ENCODE measurements around the gene NEURL1.

Gene NEURL1, protein sequence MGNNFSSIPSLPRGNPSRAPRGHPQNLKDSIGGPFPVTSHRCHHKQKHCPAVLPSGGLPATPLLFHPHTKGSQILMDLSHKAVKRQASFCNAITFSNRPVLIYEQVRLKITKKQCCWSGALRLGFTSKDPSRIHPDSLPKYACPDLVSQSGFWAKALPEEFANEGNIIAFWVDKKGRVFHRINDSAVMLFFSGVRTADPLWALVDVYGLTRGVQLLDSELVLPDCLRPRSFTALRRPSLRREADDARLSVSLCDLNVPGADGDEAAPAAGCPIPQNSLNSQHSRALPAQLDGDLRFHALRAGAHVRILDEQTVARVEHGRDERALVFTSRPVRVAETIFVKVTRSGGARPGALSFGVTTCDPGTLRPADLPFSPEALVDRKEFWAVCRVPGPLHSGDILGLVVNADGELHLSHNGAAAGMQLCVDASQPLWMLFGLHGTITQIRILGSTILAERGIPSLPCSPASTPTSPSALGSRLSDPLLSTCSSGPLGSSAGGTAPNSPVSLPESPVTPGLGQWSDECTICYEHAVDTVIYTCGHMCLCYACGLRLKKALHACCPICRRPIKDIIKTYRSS

GRCh38 chr10:103493362-103493915 lies at the start of gene NEURL1:
NEURL1 (plus strand) TSS chr10:103493705; CDS start chr10:103494388, 683 bp downstream.
- DNase-seq, result no peak

GRCh38 chr10:103444478-103444877 lies 49.0 kb upstream of the NEURL1 start:
- no peak for DNase-seq

- no peak for DNase-seq
Observed at GRCh38 chr10:103445366-103445765, 48.1 kb upstream of the NEURL1 start.

GRCh38 chr10:103445767-103446567 lies 47.5 kb upstream of the NEURL1 start:
- no peak for DNase-seq

GRCh38 chr10:103447187-103447586 lies 46.3 kb upstream of the NEURL1 start:
- DNase-seq, result no peak

DNA sequence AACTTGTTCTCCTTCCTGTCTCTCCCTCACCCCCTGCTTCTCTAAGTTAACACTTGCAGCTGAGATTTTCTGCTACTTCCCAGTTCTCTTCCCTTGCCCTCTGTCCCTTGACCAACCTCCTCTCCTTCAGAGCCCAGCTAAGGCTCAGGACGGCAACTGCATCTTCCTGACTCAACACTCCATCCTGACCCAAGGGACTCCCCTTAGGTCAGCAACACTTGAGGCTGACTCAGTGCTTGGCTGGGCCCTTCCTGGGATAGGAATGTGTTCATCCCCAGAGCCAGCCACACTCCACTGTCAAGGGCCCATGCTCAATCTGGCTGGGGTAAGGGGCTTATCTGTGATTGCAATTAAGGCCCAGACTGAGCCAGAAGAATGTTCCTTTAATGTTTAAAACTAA lies 44.8 kb upstream of the NEURL1 start:
- no peak for DNase-seq

- no peak for DNase-seq
Observed at GRCh38 chr10:103449208-103450144, 44.0 kb upstream of the NEURL1 start.

- no peak for DNase-seq
Observed at GRCh38 chr10:103450201-103450695, 43.3 kb upstream of the NEURL1 start.

DNA sequence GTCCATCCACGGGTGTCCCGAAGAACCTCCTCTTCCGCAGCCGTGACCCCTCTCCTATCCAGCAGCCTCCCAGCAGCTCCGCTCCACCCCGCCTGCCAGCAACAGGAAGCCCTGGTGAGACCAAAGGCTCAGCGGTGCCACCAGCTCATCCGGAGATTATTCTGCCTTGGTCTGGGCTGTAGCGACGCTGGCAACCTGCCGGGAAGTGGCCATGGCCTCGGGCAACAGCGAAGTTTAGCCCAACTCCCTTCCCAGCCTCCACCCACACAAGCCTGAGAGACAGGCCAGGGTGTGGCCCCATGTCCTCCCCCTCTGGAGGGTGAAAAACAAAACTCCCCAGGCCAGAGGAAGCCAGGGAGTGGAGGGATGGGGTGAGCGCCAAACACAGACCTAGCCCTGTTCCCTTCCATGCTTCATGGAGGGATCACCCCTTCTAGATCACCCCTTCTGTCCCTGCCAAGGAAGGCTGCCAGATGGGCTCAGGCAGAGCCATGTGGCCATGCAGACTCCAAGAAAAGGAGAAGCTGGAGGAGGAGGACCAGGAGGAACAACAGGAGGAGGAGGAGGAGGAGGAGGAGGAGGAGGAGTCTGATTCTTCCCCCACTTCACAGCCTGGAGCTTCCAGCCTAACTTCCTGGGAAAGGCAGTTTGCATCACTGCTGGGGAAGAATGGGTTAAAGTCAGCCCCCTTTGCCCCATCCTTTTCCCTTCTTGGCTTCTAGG lies 42.3 kb upstream of the NEURL1 start:
- DNase-seq, result peak; percentile 53

- DNase-seq, result peak; percentile 48
Observed at GRCh38 chr10:103451831-103452505, 41.5 kb upstream of the NEURL1 start, which contains the start of gene CALHM2. CALHM2 (minus strand) TSS chr10:103452370; CDS start chr10:103449941, 2,429 bp downstream.

- DNase-seq, result no peak
Observed at GRCh38 chr10:103452506-103453230, 40.8 kb upstream of the NEURL1 start.

DNA sequence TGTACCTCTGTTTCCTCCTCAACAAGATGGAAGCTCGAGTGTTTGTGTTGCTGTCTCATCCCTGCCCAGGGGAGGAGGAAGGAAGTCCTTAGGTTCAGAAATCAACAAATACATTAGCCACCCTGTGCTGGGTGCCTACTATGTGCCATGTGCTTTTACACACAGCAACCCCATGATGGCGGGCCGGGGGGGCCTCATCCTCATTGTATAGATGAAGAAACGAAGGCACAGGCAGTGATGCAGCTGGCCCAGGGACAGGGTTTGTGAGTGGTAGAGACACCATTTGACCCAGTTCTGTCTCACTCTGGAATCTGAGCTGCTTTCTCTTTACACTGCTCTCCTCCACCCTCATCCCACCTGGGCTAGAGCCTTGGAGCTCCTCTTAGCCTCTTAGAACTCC lies 39.5 kb upstream of the NEURL1 start:
- no peak for DNase-seq

GRCh38 chr10:103455235-103455634 lies 38.3 kb upstream of the NEURL1 start:
- DNase-seq, result no peak

DNA sequence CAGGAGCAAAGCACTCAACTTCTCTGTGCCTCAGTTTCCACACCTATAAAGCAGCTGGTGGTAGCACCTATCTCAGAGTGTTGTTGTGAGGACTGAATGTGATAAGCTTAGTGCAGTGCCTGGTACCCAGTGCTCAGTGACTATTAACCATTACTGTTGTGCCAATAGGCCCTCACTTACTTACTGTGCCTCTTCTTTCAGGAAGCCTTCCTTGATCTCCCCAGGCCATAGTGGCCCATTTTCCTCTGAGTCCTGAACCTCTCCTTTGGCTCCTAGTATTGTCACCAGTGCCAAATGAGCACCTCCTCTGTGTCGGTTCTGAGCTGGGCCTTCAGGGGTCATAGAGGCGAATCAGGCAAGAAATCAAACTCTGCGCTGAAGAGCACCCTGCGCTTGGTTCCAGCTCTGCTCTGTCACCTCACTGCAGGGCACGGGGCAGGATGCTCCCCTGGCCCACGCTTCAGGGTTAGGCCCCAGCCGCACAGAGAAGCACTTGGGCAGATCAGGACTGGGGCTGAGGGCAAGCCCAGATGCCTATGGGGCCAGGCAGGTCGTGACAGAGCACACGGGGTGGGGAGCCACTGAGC lies 37.3 kb upstream of the NEURL1 start:
- no peak for DNase-seq

DNA sequence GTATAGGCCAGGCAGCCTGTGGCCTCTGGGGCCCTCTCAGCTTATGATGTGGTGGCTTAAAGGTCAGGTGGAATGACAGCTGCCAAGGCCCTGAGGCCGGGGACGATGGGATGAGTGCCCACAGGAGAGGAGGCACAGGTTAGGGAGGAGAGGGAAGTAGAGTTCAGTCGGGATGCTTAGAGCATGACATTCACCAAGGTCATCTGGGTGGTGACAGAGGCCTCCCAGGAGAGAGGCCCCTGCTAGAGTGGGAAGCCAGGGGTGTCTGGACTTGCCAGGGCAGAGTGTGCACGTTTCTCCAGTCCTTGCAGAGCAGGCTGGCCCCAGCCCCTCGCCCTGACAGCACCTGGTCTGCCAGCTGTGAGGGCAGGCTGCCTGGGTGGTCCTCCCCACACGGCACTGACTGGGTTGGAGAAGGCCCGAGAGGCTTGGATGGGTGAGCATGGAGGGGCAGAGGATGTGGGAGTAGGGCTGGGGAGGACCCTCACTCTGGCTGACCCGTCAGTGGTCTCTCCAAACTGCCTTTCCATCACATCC lies 36.3 kb upstream of the NEURL1 start:
- no peak for DNase-seq

GRCh38 chr10:103457896-103458583 lies 35.5 kb upstream of the NEURL1 start:
- no peak for DNase-seq

- no peak for DNase-seq
Observed at GRCh38 chr10:103458720-103459119, 34.8 kb upstream of the NEURL1 start, which contains the start of gene CALHM1. CALHM1 (minus strand) TSS chr10:103458900; CDS start chr10:103458751, 149 bp downstream.

- DNase-seq, result no peak
Observed at GRCh38 chr10:103459615-103460014, 33.9 kb upstream of the NEURL1 start.

Data from activated effector memory CD4-positive, alpha-beta T cell treated with Interleukin-2 at 50 U/mL for 16 hours (primary cell).